ENCODE data around the gene PIK3CD. TPM values are rescaled to one million over a fixed set of nuclear protein-coding genes. Genes with fewer than 3 reads are reported as not detected.

The PIK3CD gene
- polyA plus RNA-seq, 1 of the 3 experiments (the other 2 are of a cell fraction), result 6.0 TPM

- no peak overlapping the region for H3K27ac ChIP-seq (ENCODE audit: low read depth in 2 of 2, low read length in 1 of 2)
These were observed 66.6 kb downstream of the PIK3CD start for GRCh38 chr1:9718006-9718680.

More at GRCh38 chr1:9718006-9718680, 66.6 kb downstream of the PIK3CD start:
- Histone ChIP-seq H3K79me2 (ENCODE audit: insufficient read depth) (no peaks in the 10 kb centered on the region), H3K9me3 (no peaks in the 10 kb centered on the region), H3K4me3 (ENCODE audit: low read depth in 2 of 2, low read length in 1 of 2) (no peak overlapping the region), H3K9ac (no peak overlapping the region), H3K4me2 (no peak overlapping the region), H4K20me1 (ENCODE audit: insufficient read depth) (no peaks in the 10 kb centered on the region), H3K36me3 (replicated peaks in 1 of 2; ENCODE audit: control insufficient read depth in 1 of 2, insufficient read depth in 2 of 2, low read length in 1 of 2) (peaks cover 1 to 5% of the 10 kb centered on the region in 2 experiments), H3K9me2 (no peaks in the 10 kb centered on the region), H3F3A (replicated peaks; ENCODE audit: insufficient read depth) (no peaks in the 10 kb centered on the region), H3K4me1 (ENCODE audit: control insufficient read depth in 1 of 2, insufficient read depth in 2 of 2, low read depth in 1 of 2, low read length in 1 of 2) (peaks cover 2 to 9% of the 10 kb centered on the region in 2 experiments; a peak in 2 of 4 replicates), H2AFZ (ENCODE audit: low read depth) (no peak overlapping the region), H3K27me3 (ENCODE audit: insufficient read depth) (no peaks in the 10 kb centered on the region)
- DNase-seq, result no peak
- TF ChIP-seq CHD2 (IDR thresholded peaks at IDR 0.05; ENCODE audit: low read length, partially characterized antibody) (no peak), POLR2AphosphoS5 (IDR thresholded peaks at IDR 0.05; ENCODE audit: low read depth, low read length) (no peak), IRF3 (IDR thresholded peaks at IDR 0.05; ENCODE audit: low read depth, low read length) (no peak), USF2 (IDR thresholded peaks at IDR 0.05; ENCODE audit: borderline replicate concordance, low read depth, low read length) (no peak), RFX5 (IDR thresholded peaks at IDR 0.05; ENCODE audit: low read length) (no peak), TAF1 (IDR thresholded peaks at IDR 0.05; ENCODE audit: borderline replicate concordance, low read depth, low read length) (no peak), JUND (IDR thresholded peaks at IDR 0.05) (no peak), EP300 (IDR thresholded peaks at IDR 0.05; ENCODE audit: borderline replicate concordance in 1 of 2, low read depth in 1 of 2, low read length in 1 of 2) (no peak), SMC3 (IDR thresholded peaks at IDR 0.05; ENCODE audit: low read depth, low read length) (no peak), REST (IDR thresholded peaks at IDR 0.05; ENCODE audit: low read depth, low read length) (no peak), TEAD4 (IDR thresholded peaks at IDR 0.05; ENCODE audit: borderline replicate concordance, insufficient read depth) (no peak)
- WGBS (ENCODE audit: low lambda C conversion rate), result 87% methylated on average over 4 of the region's 10 CpGs
- ChIA-PET CTCF (interaction anchor here (0.5 to 1.1 kb wide), 3 partner anchors 11 to 275 kb away, joined by 3 read pairs; no protein-coding TSS in a partner anchor), POLR2A (no interaction called here)

Data from SK-N-SH (cell line).